Measurements from ENCODE around the gene LGALS12.

LGALS12 gene

GRCh38 chr11:63560506-63561180, 54.8 kb downstream of the LGALS12 start:
- DNase-seq (ENCODE audit: low read depth) = no peak

GRCh38 chr11:63563201-63564055, 57.5 kb downstream of the LGALS12 start, which contains the start of gene PLAAT2:
TSS of gene PLAAT2 (minus strand) at chr11:63563379. CDS start at chr11:63563324, 55 bp downstream.
- no peak for DNase-seq (ENCODE audit: low read depth)

DNA sequence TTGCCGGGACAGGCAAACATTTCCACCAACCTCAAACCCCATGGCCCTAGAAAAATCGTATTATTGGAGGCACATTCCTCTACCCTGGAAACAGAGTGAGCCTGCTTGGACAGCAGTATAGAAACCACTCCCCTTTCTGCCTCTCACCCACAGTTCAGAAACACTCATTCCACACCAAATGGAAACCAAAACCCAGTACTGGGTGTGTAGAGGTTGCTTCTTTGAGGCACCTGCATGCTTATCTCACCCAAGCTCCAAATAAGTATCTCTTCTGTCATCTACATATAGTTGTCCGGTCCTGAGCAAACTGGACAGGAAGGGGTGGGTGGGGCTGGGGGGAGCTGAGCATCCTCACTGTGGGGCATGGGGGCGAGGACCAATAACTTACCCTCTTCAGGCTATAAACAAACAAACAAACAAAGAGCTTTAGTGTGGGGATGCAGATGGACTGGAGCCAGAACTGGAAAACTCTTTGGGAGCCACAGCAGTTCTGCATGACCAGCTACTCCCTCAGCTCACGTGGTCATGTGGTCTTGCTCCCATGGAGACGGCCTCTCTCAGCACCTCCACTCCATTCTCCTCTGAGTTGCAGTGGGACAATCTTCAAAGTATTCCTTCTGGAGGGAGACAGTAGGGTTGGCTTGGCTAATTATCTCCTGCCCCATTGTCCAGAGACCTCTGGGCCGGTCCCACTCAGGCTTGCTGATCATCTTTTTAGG, 58.3 kb downstream of the LGALS12 start:
- no peak for DNase-seq (ENCODE audit: low read depth)

- DNase-seq (ENCODE audit: low read depth) = no peak
Observed at GRCh38 chr11:63564784-63565350, 59.0 kb downstream of the LGALS12 start.

All from iris pigment epithelial cell (primary cell).